Measurements from ENCODE around the gene GRM8. TPM values are rescaled to one million over a fixed set of nuclear protein-coding genes. Genes with fewer than 3 reads are reported as not detected.

Gene GRM8
- total and polyA plus RNA-seq, 2 experiments from 2014 or later: not detected

DNA sequence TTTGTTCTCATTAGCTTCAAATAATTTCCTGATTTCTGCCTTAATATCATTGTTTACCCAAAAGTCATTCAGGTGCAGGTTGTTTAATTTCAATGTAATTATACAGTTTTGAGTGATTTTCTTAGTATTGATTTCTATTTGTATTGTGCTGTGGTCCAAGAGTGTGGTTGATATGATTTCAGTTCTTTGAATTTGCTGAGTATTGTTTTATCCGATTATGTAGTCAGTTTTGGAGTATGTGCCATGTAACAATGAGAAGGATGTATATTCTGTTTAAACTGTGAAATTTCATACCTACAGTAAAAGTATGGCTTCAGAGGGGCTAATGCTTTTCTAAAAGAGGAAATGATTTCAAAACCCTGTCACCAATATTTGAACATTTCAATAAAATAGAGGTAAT, 17.4 kb upstream of the GRM8 start:
- H3K27ac ChIP-seq: no peak overlapping the region
- in situ Hi-C loops (cut with MboI): no loop called here
- TF ChIP-seq EZH2phosphoT487 (IDR thresholded peaks at IDR 0.05; ENCODE audit: insufficient read depth, low read depth) (no peak), EZH2 (IDR thresholded peaks at IDR 0.05; ENCODE audit: insufficient read depth, poor library complexity, severe bottlenecking) (no peak)

DNA sequence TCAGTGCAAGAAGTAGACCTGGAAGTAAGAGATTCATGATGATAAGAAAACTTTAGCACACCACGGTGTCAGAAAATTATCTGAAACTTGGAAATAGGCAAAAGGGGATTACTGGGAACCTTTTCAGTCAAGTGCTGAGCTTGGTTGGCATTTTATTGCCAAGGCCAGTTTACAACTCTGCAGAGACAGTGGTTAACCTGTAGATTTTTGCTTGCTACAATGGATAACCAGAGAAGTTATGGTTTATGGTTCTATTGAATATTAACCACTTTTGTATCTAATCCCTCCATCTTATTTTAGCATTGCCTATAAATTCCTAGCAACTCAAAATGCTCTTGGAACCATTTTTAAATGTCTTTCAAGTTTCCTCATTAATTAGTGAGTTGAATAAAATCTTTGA, 13.3 kb upstream of the GRM8 start:
- no peak overlapping the region for H3K4me2 ChIP-seq (ENCODE audit: unreplicated experiment)

More for the DNA sequence above, 17.4 kb upstream of the GRM8 start:
- H3K4me2 ChIP-seq (ENCODE audit: unreplicated experiment): no peak overlapping the region
- no peak overlapping the region for H3K9ac ChIP-seq
- H3F3A ChIP-seq (ENCODE audit: insufficient read depth): no peaks in the 10 kb centered on the region
- no peak overlapping the region for H3K4me3 ChIP-seq
- DNase-seq: no peak
- H4K20me1 ChIP-seq (ENCODE audit: insufficient read depth): no peaks in the 10 kb centered on the region
- H3K4me1 ChIP-seq (ENCODE audit: insufficient read depth): no peaks in the 10 kb centered on the region
- H3K79me2 ChIP-seq (ENCODE audit: insufficient read depth): no peaks in the 10 kb centered on the region
- H3K36me3 ChIP-seq (ENCODE audit: low read depth): no peaks in the 10 kb centered on the region
- no peaks in the 10 kb centered on the region for H3K9me2 ChIP-seq (ENCODE audit: insufficient read depth)
- H3K9me3 ChIP-seq (ENCODE audit: low read depth): no peaks in the 10 kb centered on the region
- no peaks in the 10 kb centered on the region; the same call in 1 of the 2 replicates for H3K27me3 ChIP-seq (replicated peaks; ENCODE audit: insufficient read depth)
- no peak overlapping the region for H2AFZ ChIP-seq
- WGBS, 2 experiments (ENCODE audit: low coverage in 1 of 2, low lambda C conversion rate in 2 of 2, missing lambda C conversion rate in 2 of 2): 29 to 35% methylated on average over 1 of the region's 1 CpG

DNA sequence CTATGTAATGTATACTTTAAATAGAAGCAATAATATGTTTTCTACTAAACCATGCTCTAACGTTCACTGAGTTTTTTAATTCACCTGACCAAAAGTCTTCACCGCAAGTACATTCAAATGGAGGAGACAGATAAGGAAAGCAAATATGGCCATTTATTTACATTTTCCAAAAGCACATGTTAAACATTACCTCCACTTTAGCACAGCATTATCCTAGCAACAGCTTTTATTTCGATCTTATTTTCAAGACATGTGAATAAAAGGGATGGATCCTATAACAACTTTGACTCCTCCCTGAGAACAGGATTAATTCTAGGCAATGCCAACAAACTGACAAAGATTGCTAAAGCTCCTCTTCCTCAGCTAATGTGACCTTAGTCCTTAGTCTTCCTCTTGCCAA, 11.5 kb upstream of the GRM8 start:
- no peaks in the 10 kb centered on the region for H3K9me3 ChIP-seq (ENCODE audit: low read depth)
- no peak for DNase-seq
- H3F3A ChIP-seq (ENCODE audit: insufficient read depth): no peaks in the 10 kb centered on the region
- WGBS, 2 experiments (ENCODE audit: low coverage in 1 of 2, low lambda C conversion rate in 2 of 2, missing lambda C conversion rate in 2 of 2): 37 to 43% methylated on average over 3 of the region's 3 CpGs
- no peak overlapping the region for H3K4me3 ChIP-seq
- in situ Hi-C loops (cut with MboI): no loop called here
- no peaks in the 10 kb centered on the region for H3K79me2 ChIP-seq (ENCODE audit: insufficient read depth)
- TF ChIP-seq EZH2 (IDR thresholded peaks at IDR 0.05; ENCODE audit: insufficient read depth, poor library complexity, severe bottlenecking): no peak
- TF ChIP-seq EZH2phosphoT487 (IDR thresholded peaks at IDR 0.05; ENCODE audit: insufficient read depth, low read depth): no peak
- H2AFZ ChIP-seq: no peak overlapping the region
- H3K27me3 ChIP-seq (replicated peaks; ENCODE audit: insufficient read depth): peaks cover 5% of the 10 kb centered on the region; the same call in 1 of the 2 replicates
- H3K9ac ChIP-seq: no peak overlapping the region
- H3K9me2 ChIP-seq (ENCODE audit: insufficient read depth): no peaks in the 10 kb centered on the region
- no peaks in the 10 kb centered on the region for H4K20me1 ChIP-seq (ENCODE audit: insufficient read depth)
- no peaks in the 10 kb centered on the region for H3K4me1 ChIP-seq (ENCODE audit: insufficient read depth)
- no peak overlapping the region for H3K4me2 ChIP-seq (ENCODE audit: unreplicated experiment)
- no peak overlapping the region for H3K27ac ChIP-seq
- H3K36me3 ChIP-seq (ENCODE audit: low read depth): no peaks in the 10 kb centered on the region

More for the DNA sequence above, 13.3 kb upstream of the GRM8 start:
- Histone ChIP-seq H3K4me1 (ENCODE audit: insufficient read depth) (no peaks in the 10 kb centered on the region), H3K4me3 (no peak overlapping the region), H3K9me2 (ENCODE audit: insufficient read depth) (no peaks in the 10 kb centered on the region), H3K36me3 (ENCODE audit: low read depth) (no peaks in the 10 kb centered on the region), H3F3A (ENCODE audit: insufficient read depth) (no peaks in the 10 kb centered on the region), H4K20me1 (ENCODE audit: insufficient read depth) (no peaks in the 10 kb centered on the region), H3K9ac (no peak overlapping the region), H3K79me2 (ENCODE audit: insufficient read depth) (no peaks in the 10 kb centered on the region), H2AFZ (no peak overlapping the region), H3K27me3 (replicated peaks; ENCODE audit: insufficient read depth) (peaks cover 5% of the 10 kb centered on the region; the same call in 1 of the 2 replicates), H3K9me3 (ENCODE audit: low read depth) (no peaks in the 10 kb centered on the region), H3K27ac (no peak overlapping the region)
- 30 to 40% methylated on average over 1 of the region's 1 CpG for WGBS, 2 experiments (ENCODE audit: low coverage in 1 of 2, low lambda C conversion rate in 2 of 2, missing lambda C conversion rate in 2 of 2)
- in situ Hi-C loops (cut with MboI): no loop called here
- no peak for TF ChIP-seq EZH2 (IDR thresholded peaks at IDR 0.05; ENCODE audit: insufficient read depth, poor library complexity, severe bottlenecking)
- no peak for TF ChIP-seq EZH2phosphoT487 (IDR thresholded peaks at IDR 0.05; ENCODE audit: insufficient read depth, low read depth)
- DNase-seq: no peak

DNA sequence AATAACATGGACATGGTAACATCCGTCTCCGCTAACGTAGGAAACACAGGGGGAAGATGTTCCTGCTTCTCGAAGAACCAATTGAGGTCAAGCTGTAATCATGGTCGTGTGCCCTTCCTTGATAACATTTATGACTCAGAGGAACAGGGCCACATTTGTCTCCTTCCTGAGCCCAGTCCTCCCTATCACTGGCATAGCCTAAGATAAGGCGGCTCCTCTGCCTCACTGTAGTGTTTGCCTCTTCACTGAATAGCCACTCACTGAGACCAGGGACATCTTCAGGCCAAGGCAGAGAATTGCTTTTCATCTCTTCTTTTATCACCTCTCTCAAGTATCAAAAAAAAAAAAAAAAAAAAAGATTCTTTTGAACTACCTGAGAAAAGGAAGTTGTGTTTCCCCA, 5.4 kb upstream of the GRM8 start:
- no peaks in the 10 kb centered on the region for H3K4me1 ChIP-seq (ENCODE audit: insufficient read depth)
- H2AFZ ChIP-seq: no peak overlapping the region
- WGBS, 2 experiments (ENCODE audit: low coverage in 1 of 2, low lambda C conversion rate in 2 of 2, missing lambda C conversion rate in 2 of 2): 46 to 58% methylated on average over 6 of the region's 6 CpGs
- no peak overlapping the region for H3K4me3 ChIP-seq
- H3K9me3 ChIP-seq (ENCODE audit: low read depth): no peaks in the 10 kb centered on the region
- H3F3A ChIP-seq (ENCODE audit: insufficient read depth): no peaks in the 10 kb centered on the region
- H3K36me3 ChIP-seq (ENCODE audit: low read depth): no peaks in the 10 kb centered on the region
- DNase-seq: no peak
- H4K20me1 ChIP-seq (ENCODE audit: insufficient read depth): no peaks in the 10 kb centered on the region
- TF ChIP-seq EZH2phosphoT487 (IDR thresholded peaks at IDR 0.05; ENCODE audit: insufficient read depth, low read depth): no peak
- TF ChIP-seq EZH2 (IDR thresholded peaks at IDR 0.05; ENCODE audit: insufficient read depth, poor library complexity, severe bottlenecking): no peak
- in situ Hi-C loops (cut with MboI): no loop called here
- H3K9me2 ChIP-seq (ENCODE audit: insufficient read depth): no peaks in the 10 kb centered on the region
- no peaks in the 10 kb centered on the region for H3K79me2 ChIP-seq (ENCODE audit: insufficient read depth)
- no peaks in the 10 kb centered on the region for H3K27me3 ChIP-seq (replicated peaks; ENCODE audit: insufficient read depth)
- no peak overlapping the region for H3K27ac ChIP-seq
- H3K4me2 ChIP-seq (ENCODE audit: unreplicated experiment): no peak overlapping the region
- H3K9ac ChIP-seq: no peak overlapping the region

DNA sequence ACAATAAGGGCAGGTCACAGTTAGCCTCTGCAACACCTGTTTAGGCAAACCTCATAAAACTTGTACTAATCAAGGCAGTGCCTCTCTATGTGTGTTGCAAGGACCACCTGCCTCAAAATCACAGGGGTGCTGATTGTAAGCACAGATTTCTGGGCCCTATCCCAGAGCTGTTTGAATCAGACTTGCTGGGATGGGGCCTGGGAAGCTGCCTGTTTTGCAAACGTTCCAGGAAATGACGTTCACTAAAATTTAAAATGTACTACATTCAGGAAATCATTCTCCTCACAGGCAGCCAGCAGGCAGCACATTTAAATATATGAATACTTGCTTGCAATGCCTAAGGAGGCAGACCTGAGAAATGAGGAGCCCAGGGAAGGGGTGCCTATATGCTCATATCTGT, 4.3 kb upstream of the GRM8 start:
- Histone ChIP-seq H3K36me3 (ENCODE audit: low read depth) (no peaks in the 10 kb centered on the region), H3K9me2 (ENCODE audit: insufficient read depth) (no peaks in the 10 kb centered on the region), H3K27ac (no peak overlapping the region), H3K9me3 (ENCODE audit: low read depth) (no peaks in the 10 kb centered on the region), H3K79me2 (ENCODE audit: insufficient read depth) (no peaks in the 10 kb centered on the region), H3K9ac (no peak overlapping the region), H3K4me2 (ENCODE audit: unreplicated experiment) (no peak overlapping the region), H3K4me1 (ENCODE audit: insufficient read depth) (no peaks in the 10 kb centered on the region), H3K4me3 (no peak overlapping the region), H3F3A (ENCODE audit: insufficient read depth) (no peaks in the 10 kb centered on the region), H3K27me3 (replicated peaks; ENCODE audit: insufficient read depth) (peaks cover 6% of the 10 kb centered on the region), H4K20me1 (ENCODE audit: insufficient read depth) (no peaks in the 10 kb centered on the region), H2AFZ (no peak overlapping the region)
- TF ChIP-seq EZH2phosphoT487 (IDR thresholded peaks at IDR 0.05; ENCODE audit: insufficient read depth, low read depth) (no peak), EZH2 (IDR thresholded peaks at IDR 0.05; ENCODE audit: insufficient read depth, poor library complexity, severe bottlenecking) (no peak)
- 0 to 3% methylated on average over 2 of the region's 2 CpGs for WGBS, 2 experiments (ENCODE audit: low coverage in 1 of 2, low lambda C conversion rate in 2 of 2, missing lambda C conversion rate in 2 of 2)
- in situ Hi-C loops (cut with MboI): no loop called here
- DNase-seq: no peak

All from GM23248 (cell line).